ENCODE results near the gene ETNK2. TPM values are rescaled to one million over a fixed set of nuclear protein-coding genes. Genes with fewer than 3 reads are reported as not detected.

The ETNK2 gene
- total RNA-seq, 1 donor from 2014 or later, result 5.3 TPM

DNA sequence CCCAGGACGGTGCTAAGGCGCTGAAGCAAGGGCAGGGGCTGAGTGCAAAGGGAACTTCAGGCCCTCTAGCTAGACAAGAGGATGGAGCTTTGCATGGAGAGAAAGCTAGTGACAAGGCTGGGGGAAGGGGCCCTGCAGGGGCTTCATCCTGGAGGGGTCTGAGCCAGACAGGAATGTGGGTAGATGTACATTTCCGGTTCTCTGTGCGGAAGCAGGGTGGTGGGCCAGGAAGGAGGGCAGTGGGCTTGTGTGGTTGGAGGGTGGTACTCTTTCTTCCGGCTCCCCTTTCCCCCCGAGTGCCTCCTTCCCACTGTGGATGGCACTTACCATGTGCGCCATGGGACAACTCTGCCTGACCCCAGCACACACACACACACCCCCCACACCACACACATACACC is 42.9 kb upstream of the ETNK2 start:
- H3K27me3 Mint-ChIP-seq (ENCODE audit: insufficient read depth, low read depth), result peaks cover 29% of the 10 kb centered on the region
- H2AFZ ChIP-seq (replicated peaks), result no peak overlapping the region

GRCh38 chr1:204194080-204194479 is 42.2 kb upstream of the ETNK2 start:
- peaks cover 16% of the 10 kb centered on the region for H3K4me1 ChIP-seq
- Mint-ChIP-seq H3K36me3 (no peaks in the 10 kb centered on the region), H3K4me3 (no peak overlapping the region), H3K4me1 (peaks cover 17% of the 10 kb centered on the region), H3K27ac (no peak overlapping the region), H3K9me3 (no peaks in the 10 kb centered on the region), H3K27me3 (ENCODE audit: insufficient read depth, low read depth) (peaks cover 31% of the 10 kb centered on the region)
- H2AFZ ChIP-seq (replicated peaks), result no peak overlapping the region
- no peaks in the 10 kb centered on the region for H3K36me3 ChIP-seq
- no peaks in the 10 kb centered on the region for H4K20me1 ChIP-seq (ENCODE audit: low read depth)
- peaks cover 43% of the 10 kb centered on the region for H3K27me3 ChIP-seq
- H3F3A ChIP-seq (ENCODE audit: low read depth), result peaks cover 11% of the 10 kb centered on the region
- no peaks in the 10 kb centered on the region for H3K79me2 ChIP-seq (ENCODE audit: low read depth)
- H3K9me3 ChIP-seq (ENCODE audit: low read depth), result no peaks in the 10 kb centered on the region
- H3K9ac ChIP-seq, result no peak overlapping the region
- H3K27ac ChIP-seq, result no peak overlapping the region
- H3K4me2 ChIP-seq, result no peak overlapping the region
- DNase-seq (ENCODE audit: low spot score), result no peak
- TF ChIP-seq EZH2phosphoT487 (IDR thresholded peaks at IDR 0.05) (no peak), EZH2 (IDR thresholded peaks at IDR 0.05) (no peak), CTCF (IDR thresholded peaks at IDR 0.05) (no peak)
- H3K4me3 ChIP-seq, result no peak overlapping the region

More for the DNA sequence above, 42.9 kb upstream of the ETNK2 start:
- H3K4me1 Mint-ChIP-seq, result peaks cover 14% of the 10 kb centered on the region
- no peaks in the 10 kb centered on the region for H3K79me2 ChIP-seq (ENCODE audit: low read depth)
- TF ChIP-seq EZH2 (IDR thresholded peaks at IDR 0.05) (no peak), EZH2phosphoT487 (IDR thresholded peaks at IDR 0.05) (no peak), CTCF (IDR thresholded peaks at IDR 0.05) (no peak)
- H3K9me3 Mint-ChIP-seq, result no peaks in the 10 kb centered on the region
- H3K36me3 ChIP-seq, result no peaks in the 10 kb centered on the region
- H3K9me3 ChIP-seq (ENCODE audit: low read depth), result no peaks in the 10 kb centered on the region
- no peak overlapping the region for H3K9ac ChIP-seq
- peaks cover 36% of the 10 kb centered on the region for H3K27me3 ChIP-seq
- H3K4me2 ChIP-seq, result no peak overlapping the region
- no peaks in the 10 kb centered on the region for H4K20me1 ChIP-seq (ENCODE audit: low read depth)
- DNase-seq (ENCODE audit: low spot score), result no peak
- H3K4me3 ChIP-seq, result no peak overlapping the region
- peak overlapping the region; percentile 3 for H3K4me3 Mint-ChIP-seq
- peaks cover 11% of the 10 kb centered on the region for H3F3A ChIP-seq (ENCODE audit: low read depth)
- no peak overlapping the region for H3K27ac Mint-ChIP-seq
- H3K36me3 Mint-ChIP-seq, result no peaks in the 10 kb centered on the region
- no peak overlapping the region for H3K27ac ChIP-seq
- peaks cover 16% of the 10 kb centered on the region for H3K4me1 ChIP-seq

DNA sequence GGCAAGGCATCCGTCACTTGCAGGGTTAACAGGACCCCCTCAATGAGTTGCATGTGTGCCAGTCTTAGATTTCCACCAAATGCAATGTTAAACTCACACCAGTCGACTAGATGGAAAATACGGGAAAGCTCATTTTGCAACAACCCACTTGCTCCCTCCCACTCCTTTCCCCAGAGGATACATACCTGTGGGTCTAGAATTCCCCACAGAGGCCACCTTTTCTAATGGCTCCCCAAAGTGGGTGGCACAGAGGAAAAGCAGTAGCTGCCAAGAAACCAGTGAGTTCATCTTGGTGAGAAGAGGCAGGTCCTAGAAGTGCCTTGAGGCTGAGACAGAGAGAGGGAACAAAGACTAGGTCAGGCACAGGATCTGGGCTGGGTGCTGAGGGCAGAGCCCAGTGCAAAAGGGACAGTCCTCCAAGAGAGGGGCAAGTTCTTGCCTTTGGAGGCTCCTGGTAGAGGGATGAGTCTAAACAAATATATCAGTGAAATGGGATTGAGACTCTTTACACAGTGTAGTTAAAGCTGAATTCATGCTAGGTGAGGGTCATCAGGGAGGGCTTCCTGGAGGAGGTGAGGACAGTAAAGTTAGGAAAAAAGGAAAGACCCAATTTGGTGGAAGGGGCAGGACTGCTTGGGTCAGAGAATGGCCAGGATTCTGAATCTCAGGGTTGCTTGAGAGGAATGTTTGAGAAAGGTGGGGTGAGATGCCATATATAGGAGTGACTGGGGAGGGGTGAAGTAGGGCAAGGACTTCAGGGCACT is 40.9 kb upstream of the ETNK2 start:
- Histone ChIP-seq H3F3A (ENCODE audit: low read depth) (peaks cover 11% of the 10 kb centered on the region), H3K9ac (no peak overlapping the region), H3K4me2 (no peak overlapping the region), H4K20me1 (ENCODE audit: low read depth) (no peaks in the 10 kb centered on the region), H3K27me3 (peaks cover 56% of the 10 kb centered on the region), H3K36me3 (no peaks in the 10 kb centered on the region), H3K9me3 (ENCODE audit: low read depth) (no peaks in the 10 kb centered on the region), H3K79me2 (ENCODE audit: low read depth) (no peaks in the 10 kb centered on the region), H3K27ac (no peak overlapping the region), H3K4me3 (no peak overlapping the region), H2AFZ (replicated peaks) (no peak overlapping the region), H3K4me1 (peaks cover 16% of the 10 kb centered on the region)
- peaks cover 34% of the 10 kb centered on the region for H3K27me3 Mint-ChIP-seq (ENCODE audit: insufficient read depth, low read depth)
- peaks cover 17% of the 10 kb centered on the region for H3K4me1 Mint-ChIP-seq
- no peaks in the 10 kb centered on the region for H3K9me3 Mint-ChIP-seq
- TF ChIP-seq EZH2 (IDR thresholded peaks at IDR 0.05) (no peak), EZH2phosphoT487 (IDR thresholded peaks at IDR 0.05) (no peak), CTCF (IDR thresholded peaks at IDR 0.05) (no peak)
- no peaks in the 10 kb centered on the region for H3K36me3 Mint-ChIP-seq
- H3K27ac Mint-ChIP-seq, result no peak overlapping the region
- no peak overlapping the region for H3K4me3 Mint-ChIP-seq
- DNase-seq (ENCODE audit: low spot score), result no peak

Data from neural progenitor cell (in vitro differentiated cells).